Ovary (tissue), 9 donors: ENCODE results near the gene ZCCHC17. TPM values are rescaled to one million over a fixed set of nuclear protein-coding genes. Genes with fewer than 3 reads are reported as not detected.

Source experiments
- DNase-seq, 5 donors: peaks; one replicate each; pipeline ENCODE4 v3.0.0-alpha.2; 2019 to 2020
- H3K27ac ChIP-seq, 2 donors: fragments of 200-600 bp; one replicate each; pipeline versions ENCODE4 v1.5.1 to v1.8.0; 2019 to 2022
- H3K27me3 ChIP-seq: fragments of 200-600 bp; one replicate; pipeline ENCODE4 v1.8.0; 2022
- H3K36me3 ChIP-seq: fragments of 200-600 bp; sonication (generic); one replicate; pipeline ENCODE4 v1.5.1; 2019
- H3K4me1 ChIP-seq: one replicate; pipeline ENCODE4 v1.8.1; 2013; ENCODE audit warnings: mild to moderate bottlenecking, moderate library complexity; ENCODE audit not compliant: insufficient read depth
- H3K4me3 ChIP-seq: fragments of 200-600 bp; sonication (generic); one replicate; pipeline ENCODE4 v1.5.1; 2017
- H3K9me3 ChIP-seq, 2 donors: fragments of 200-600 bp in 1 of 2; sonication (generic) in 1 of 2; one replicate each; pipeline versions ENCODE4 v1.5.1 to v1.8.1; 2013 to 2019; ENCODE audit warnings: mild to moderate bottlenecking in 1 of 2, moderate library complexity in 1 of 2
- CTCF ChIP-seq, 3 donors: fragments of 450-650 bp in 2 of 3; fragments of 200-600 bp in 1 of 3; IDR thresholded peaks; one replicate each; pipeline versions ENCODE4 v1.5.1 to v1.8.0; 2016 to 2022; ENCODE audit warnings: antibody characterized with exemption in 3 of 3, mild to moderate bottlenecking in 1 of 3
- EP300 ChIP-seq: sonication (generic); formaldehyde crosslinking; IDR thresholded peaks from one replicate; pipeline ENCODE4 v1.6.1; 2017; ENCODE audit warnings: antibody characterized with exemption
- POLR2A ChIP-seq: fragments of 450-650 bp; IDR thresholded peaks from one replicate; pipeline ENCODE4 v1.6.1; 2017; ENCODE audit warnings: antibody characterized with exemption, mild to moderate bottlenecking, moderate library complexity
- WGBS, 3 donors: extraction: QIAGEN DNeasy Blood & Tissue Kit in 1 of 3; methylation state at CpG; one replicate each; pipeline versions ENCODE4 v1.1.5 to v1.1.7; 2013 to 2017; 5-methylcytosine and 5-hydroxymethylcytosine counted together
- intact Hi-C, 4 donors: fragments of 100-400 bp; cut with DNase I; formaldehyde crosslinking; loops; one replicate each; pipeline versions ENCODE4 v1.11.0 to v1.15.1; 2022 to 2023
- polyA plus RNA-seq, 2 donors: library from polyadenylated mRNA; stranded (reverse); fragments of 200-250 nt in 1 of 2; fragments of 350-450 nt in 1 of 2; fragmentation: Illumina TruSeq in 1 of 2; extraction: RNeasy Lipid Tissue Mini Kit (QIAGEN cat#74804) in 1 of 2; gene quantifications; one replicate each; pipeline ENCODE4 v1.2.3, GENCODE V29; 2013 to 2014
- total RNA-seq, 7 donors: library from RNA; depleted of rRNA in 2 of 7; stranded (reverse); fragments of >200 nt in 2 of 7; fragmentation: NEBNext Ultra II Directional in 3 of 7; extraction: Animal tissue kit (Norgen Biotek cat#: 25700) in 3 of 7; gene quantifications; one replicate each; pipeline versions ENCODE4 v1.1.0 to v1.2.4, GENCODE V29; 2016 to 2023
- donor health status: DM: no; HTN: no; CAD: no; lungs with moderate emphysema.
- donor health status: DM: no; HTN: no; CAD: no.
- donor health status: Bipolar disorder and iron deficiency.
- donor health status: DM: yes; HTN: yes; CAD: no.
- donor health status: DM: no; HTN: no; CAD: no.
- donor health status: DM: yes; HTN: yes; CAD: no.

The ZCCHC17 gene
- total and polyA plus RNA-seq, 9 donors: 16.0 to 48.5 (median 23.0) TPM

- intact Hi-C loops: no loop called here
- TF ChIP-seq CTCF (IDR thresholded peaks at IDR 0.05) (no peak), POLR2A (no peak)
Measured at GRCh38 chr1:31364561-31365250, 67.9 kb downstream of the ZCCHC17 start.

GRCh38 chr1:31366796-31367195 lies 70.0 kb downstream of the ZCCHC17 start:
- H3K4me1 ChIP-seq: peaks cover 23% of the 10 kb centered on the region

More at GRCh38 chr1:31364561-31365250, 67.9 kb downstream of the ZCCHC17 start:
- Histone ChIP-seq H3K36me3 (no peaks in the 10 kb centered on the region), H3K4me3 (no peak overlapping the region), H3K27me3 (no peaks in the 10 kb centered on the region), H3K9me3 (no peaks in the 10 kb centered on the region), H3K4me1 (peaks cover 14% of the 10 kb centered on the region), H3K27ac (no peak overlapping the region)
- DNase-seq: no peak
- 90 to 95% (median 94%) methylated on average over 3 of the region's 3 CpGs for WGBS, 3 donors

DNA sequence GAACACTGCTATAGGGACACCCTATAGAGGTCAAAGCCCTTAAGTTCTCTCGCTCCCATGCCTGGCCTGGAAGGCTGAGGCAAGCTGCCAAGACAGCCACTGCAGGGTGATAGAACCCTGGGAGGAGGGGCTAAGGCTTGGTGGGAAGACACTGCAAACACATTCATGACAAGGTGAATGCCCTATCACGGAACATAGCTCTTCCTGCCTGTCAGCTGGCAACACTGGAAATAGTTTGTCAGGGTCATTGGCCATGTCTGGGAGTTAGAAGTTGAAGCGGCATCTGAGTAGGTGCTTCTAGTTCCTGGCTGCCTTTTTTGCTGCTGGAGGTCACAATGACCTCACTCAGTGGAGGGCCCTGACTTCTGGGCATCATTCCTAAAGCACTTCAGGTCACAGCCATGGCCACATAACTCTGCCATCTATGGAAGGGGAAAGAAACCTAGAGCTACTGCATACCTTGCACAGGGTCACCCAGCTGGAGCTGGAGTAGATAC lies 71.8 kb downstream of the ZCCHC17 start:
- no peaks in the 10 kb centered on the region for H3K36me3 ChIP-seq
- H3K27me3 ChIP-seq: no peaks in the 10 kb centered on the region
- no peaks in the 10 kb centered on the region for H3K9me3 ChIP-seq
- no peak overlapping the region for H3K4me3 ChIP-seq
- intact Hi-C loops: no loop called here
- H3K27ac ChIP-seq: no peak overlapping the region
- H3K4me1 ChIP-seq: peaks cover 27% of the 10 kb centered on the region
- DNase-seq: peak in 4 of 5 donors; percentile 41 to 63 (median 50)
- TF ChIP-seq POLR2A: no peak
- no peak for TF ChIP-seq EP300
- TF ChIP-seq CTCF (IDR thresholded peaks at IDR 0.05): no peak
- 30 to 38% (median 35%) methylated on average over 3 of the region's 3 CpGs for WGBS, 3 donors

More at GRCh38 chr1:31366796-31367195, 70.0 kb downstream of the ZCCHC17 start:
- no peak overlapping the region for H3K27ac ChIP-seq
- no peaks in the 10 kb centered on the region for H3K9me3 ChIP-seq
- 83 to 86% (median 84%) methylated on average over 2 of the region's 2 CpGs for WGBS, 3 donors
- no peak for DNase-seq
- H3K36me3 ChIP-seq: no peaks in the 10 kb centered on the region
- H3K4me3 ChIP-seq: no peak overlapping the region
- intact Hi-C loops: no loop called here
- H3K27me3 ChIP-seq: no peaks in the 10 kb centered on the region
- no peak for TF ChIP-seq CTCF (IDR thresholded peaks at IDR 0.05)
- TF ChIP-seq EP300: no peak
- TF ChIP-seq POLR2A: no peak

- intact Hi-C loops: no loop called here
- no peaks in the 10 kb centered on the region for H3K36me3 ChIP-seq
- no peak overlapping the region for H3K4me3 ChIP-seq
- H3K27ac ChIP-seq: no peak overlapping the region
- TF ChIP-seq EP300: no peak
- TF ChIP-seq CTCF (IDR thresholded peaks at IDR 0.05): no peak
- no peak for TF ChIP-seq POLR2A
- 43 to 51% (median 51%) methylated on average over 2 of the region's 2 CpGs for WGBS, 3 donors
- H3K4me1 ChIP-seq: peaks cover 34% of the 10 kb centered on the region
- no peaks in the 10 kb centered on the region for H3K9me3 ChIP-seq
- no peak for DNase-seq
- H3K27me3 ChIP-seq: no peaks in the 10 kb centered on the region
Measured at GRCh38 chr1:31370021-31370420, 73.2 kb downstream of the ZCCHC17 start.
